CD4-positive, alpha-beta T cell treated with Interleukin-4 for 4 hours (primary cell): ENCODE measurements around the gene DPH1.

Source experiments
- DNase-seq: peaks from one replicate; pipeline ENCODE4 v3.0.0-alpha.2; 2020

DPH1 gene

DNA sequence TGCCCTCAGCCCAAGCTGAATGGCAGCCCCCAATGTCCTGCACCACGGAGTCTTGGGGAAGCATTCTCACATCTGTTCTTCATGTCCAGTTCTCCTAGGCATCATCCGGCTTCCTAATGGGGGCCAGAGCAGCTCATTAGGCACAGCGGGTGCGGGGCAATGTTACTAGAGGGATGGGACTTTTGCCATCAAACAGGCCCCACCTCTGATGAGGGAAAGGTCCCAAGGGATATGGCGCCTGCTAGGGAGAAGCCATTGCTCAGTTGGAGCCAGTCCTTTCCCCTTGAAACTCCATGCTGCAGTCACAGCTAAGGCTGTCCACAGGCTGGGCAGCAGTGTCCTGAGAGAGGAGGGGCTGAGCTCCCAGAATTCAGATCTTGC, 1.7 kb upstream of the DPH1 start:
- DNase-seq = no peak

GRCh38 chr17:2028737-2029136, 1.2 kb upstream of the DPH1 start:
- DNase-seq = no peak

DNA sequence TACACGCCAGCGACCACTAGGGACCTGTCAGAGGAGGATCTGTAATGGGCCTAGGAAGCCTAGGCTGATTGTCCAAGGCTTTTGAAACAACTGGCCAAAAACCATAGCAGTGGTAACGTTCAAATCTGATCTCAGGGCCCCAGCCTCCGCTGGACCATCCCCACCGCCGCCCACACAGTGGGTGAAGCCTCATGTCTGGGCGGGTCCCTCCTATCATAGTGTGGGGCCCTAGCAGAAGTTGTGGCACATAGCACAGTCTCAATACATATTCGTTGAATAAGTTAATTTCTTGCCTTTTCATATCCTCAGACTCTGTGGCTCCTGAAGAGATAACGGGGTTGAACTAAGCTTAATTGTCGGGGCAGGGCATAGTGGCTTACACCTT, 818 bp downstream of the DPH1 start:
- DNase-seq = no peak

DNA sequence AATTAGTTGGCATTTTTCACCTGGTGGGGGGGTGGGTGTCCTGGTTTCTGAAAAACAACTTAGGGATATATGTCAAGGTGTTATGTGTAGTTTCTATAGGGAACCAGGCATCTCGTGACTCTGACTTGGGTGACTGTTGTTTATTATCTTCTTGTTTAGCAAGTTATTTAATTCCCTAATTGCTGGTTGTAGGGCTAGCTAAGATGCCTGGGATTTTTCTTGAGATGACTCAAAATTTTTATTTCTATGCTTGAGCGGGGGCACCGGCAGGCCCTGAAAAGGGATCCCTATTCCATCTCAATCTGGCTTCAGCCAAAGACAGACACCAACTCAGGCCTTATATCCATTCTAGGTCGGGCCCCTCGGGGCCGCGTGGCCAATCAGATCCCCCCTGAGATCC, 3.2 kb downstream of the DPH1 start:
- DNase-seq = no peak

DNA sequence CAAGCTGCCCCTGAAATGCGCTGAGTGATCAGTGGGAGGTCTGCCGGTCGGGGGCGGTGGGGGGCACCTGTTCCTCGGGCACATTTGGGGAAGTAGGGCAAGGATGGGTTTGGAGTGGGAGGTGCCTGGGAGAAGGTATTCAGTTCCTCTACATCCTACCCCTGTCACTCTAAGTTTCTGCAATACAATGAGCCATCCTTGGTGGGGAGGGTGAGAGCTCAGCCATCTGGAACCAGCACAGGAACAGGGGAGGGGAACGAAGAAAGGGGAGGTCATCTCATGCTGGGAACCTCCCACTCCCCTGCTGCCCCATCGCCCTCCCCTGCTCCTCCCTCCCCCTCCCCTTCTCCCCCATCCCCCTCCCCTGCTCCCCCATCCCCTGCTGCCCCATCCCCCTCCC, 4.2 kb downstream of the DPH1 start:
- no peak for DNase-seq

DNA sequence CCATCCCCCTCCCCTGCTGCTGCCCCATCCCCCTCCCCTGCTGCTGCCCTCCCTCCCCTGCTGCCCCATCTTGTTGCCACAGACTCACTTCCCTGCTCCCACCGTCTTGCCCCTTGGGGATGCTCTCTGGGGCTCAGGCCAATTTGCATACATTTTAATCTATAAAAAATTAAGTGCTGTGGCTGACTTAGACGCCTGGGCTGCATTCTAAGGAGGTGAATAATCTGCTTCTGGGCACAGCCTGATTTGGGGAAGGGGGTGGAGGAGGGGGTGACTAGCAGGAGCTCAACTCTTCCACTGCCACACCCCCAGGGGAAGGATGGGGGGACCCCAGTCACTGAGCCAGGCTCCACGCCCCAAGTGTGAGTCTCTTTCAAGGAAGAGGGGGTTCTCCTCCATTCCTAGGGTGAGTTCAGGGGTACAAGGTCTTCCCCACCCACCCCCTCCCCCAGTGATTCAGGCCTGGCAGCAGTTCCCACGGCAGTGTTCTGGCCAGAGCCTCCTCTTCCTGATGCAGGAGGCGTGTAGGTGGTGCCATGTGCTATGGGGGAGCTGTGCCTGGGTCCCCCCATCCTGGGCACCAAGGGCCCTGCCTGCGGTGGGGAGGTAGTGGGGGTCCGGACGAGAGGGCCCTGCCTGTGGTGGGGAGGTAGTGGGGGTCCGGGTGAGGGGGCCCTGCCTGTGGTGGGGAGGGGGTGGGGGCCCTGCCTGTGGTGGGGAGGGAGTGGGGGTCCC, 5.0 kb downstream of the DPH1 start:
- DNase-seq = no peak

DNA sequence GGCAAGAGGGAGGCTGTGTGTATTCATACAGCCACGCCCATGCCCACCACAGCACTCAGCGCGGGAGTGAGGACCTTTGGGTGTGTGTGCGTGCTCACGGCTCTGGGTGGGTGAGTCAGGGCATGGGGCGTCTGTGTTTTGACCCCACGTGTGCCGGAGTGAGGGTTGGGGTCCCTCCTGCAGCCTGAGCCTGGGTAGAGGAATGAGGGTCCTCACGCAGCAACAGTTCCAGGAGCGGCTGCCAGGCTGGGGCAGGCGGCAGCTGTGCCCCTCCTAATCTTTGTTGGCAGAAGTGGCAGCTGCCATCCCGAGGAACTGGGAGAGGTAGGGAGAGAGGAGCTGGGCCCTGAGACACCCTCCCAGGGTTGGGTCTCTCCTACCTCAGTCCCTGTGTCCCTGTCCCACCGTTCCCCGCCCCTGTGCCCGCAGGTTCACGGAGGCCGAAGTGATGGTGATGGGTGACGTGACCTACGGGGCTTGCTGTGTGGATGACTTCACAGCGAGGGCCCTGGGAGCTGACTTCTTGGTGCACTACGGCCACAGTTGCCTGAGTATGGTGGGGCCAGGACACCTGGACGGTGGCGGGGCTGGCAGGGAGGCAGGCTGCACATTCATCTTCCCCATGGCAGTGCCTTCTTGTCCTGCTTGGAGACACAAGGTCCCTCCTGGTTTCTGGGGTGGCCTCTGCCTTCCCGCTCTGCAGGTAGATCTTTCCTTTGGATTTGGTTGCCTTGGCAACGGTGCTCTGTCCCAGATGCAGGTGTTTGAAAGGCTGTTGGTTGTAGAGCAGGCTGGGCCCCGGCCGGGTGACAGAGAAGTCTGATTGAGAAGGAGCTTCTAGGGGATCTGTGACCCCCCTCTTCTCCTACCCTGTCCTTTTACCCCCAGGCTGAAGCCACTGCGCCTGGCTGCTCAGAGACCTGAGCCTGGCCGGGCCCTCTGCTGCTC, 5.9 kb downstream of the DPH1 start:
- no peak for DNase-seq

GRCh38 chr17:2037155-2037554, 7.2 kb downstream of the DPH1 start:
- no peak for DNase-seq

DNA sequence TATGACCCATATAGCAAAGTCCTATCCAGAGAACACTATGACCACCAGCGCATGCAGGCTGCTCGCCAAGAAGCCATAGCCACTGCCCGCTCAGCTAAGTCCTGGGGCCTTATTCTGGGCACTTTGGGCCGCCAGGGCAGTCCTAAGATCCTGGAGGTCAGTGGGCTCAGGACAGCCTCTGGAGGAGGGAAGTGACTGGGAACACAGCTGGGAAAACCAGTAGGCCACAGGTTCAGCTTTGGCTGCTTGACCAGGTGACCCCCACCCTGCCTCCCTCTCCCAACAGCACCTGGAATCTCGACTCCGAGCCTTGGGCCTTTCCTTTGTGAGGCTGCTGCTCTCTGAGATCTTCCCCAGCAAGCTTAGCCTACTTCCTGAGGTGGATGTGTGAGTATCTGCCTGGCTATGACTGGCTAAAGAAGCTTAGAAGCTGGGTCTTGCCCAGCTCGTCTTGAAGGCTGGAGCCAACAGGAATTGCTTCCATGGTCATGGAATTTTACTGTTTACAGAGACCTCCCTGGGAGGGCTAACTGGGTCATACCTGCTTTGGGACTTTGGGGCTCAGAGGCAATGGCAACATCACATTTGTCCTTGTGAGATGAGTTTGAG, 10.4 kb downstream of the DPH1 start:
- no peak for DNase-seq

GRCh38 chr17:2040942-2041560, 11.1 kb downstream of the DPH1 start:
- no peak for DNase-seq

- peak; percentile 96 for DNase-seq
Measured at GRCh38 chr17:2041561-2042389, 11.8 kb downstream of the DPH1 start, which contains the start of gene OVCA2. OVCA2 (plus strand) TSS chr17:2042022; CDS start chr17:2042048, 26 bp downstream.

DNA sequence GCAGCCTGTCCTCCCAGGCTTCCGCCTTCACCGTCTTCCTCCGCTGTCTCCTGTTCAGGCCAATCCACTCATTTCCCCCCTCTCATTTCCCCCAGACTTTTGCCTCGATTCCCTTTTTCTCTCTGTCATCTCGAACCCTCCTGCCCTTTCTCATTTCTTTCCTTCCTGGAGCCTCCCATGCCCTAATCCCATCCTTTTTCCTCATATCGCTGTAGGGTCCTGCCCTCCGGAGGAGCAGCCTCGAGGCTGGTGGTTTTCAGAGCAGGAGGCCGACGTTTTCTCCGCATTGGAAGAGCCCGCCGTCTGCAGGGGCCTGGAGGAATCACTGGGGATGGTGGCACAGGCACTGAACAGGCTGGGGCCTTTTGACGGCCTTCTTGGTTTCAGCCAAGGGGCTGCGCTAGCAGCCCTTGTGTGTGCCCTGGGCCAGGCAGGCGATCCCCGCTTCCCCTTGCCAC, 12.5 kb downstream of the DPH1 start:
- DNase-seq = no peak

DNA sequence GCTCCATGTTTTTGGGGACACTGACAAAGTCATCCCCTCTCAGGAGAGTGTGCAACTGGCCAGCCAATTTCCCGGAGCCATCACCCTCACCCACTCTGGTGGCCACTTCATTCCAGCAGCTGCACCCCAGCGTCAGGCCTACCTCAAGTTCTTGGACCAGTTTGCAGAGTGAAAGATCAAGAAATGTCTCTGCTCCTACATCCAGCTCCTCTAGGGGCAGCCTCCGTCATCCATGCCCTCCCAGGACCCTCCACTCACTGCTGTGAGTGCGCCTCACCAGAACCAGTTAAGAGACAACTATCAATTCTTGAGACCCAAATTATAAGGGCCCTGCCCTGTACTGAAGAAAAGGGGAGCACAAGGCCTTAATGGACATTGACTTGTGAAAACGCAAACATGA, 13.0 kb downstream of the DPH1 start:
- DNase-seq = no peak

GRCh38 chr17:2043785-2044184, 13.8 kb downstream of the DPH1 start:
- DNase-seq = no peak

- no peak for DNase-seq
Measured at GRCh38 chr17:2044263-2044894, 14.4 kb downstream of the DPH1 start.

DNA sequence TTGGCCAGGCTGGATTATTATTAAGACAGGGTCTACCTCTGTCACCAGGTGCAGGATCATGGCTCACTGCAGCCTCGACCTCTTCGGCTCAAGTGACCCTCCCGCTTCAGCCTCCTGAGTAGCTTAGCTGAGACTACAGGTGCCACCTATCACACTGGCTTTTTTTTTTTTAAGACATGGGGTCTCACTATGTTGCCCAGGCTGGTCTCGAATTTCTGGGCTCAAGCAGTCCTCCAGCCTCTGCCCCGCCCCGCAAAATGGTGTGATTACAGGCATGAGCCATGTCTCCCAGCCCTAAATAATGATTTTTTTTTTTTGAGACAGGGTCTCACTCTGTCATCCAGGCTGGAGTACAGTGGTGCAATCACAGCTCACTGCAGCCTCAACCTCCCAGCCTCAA, 17.6 kb downstream of the DPH1 start:
- DNase-seq = no peak

DNA sequence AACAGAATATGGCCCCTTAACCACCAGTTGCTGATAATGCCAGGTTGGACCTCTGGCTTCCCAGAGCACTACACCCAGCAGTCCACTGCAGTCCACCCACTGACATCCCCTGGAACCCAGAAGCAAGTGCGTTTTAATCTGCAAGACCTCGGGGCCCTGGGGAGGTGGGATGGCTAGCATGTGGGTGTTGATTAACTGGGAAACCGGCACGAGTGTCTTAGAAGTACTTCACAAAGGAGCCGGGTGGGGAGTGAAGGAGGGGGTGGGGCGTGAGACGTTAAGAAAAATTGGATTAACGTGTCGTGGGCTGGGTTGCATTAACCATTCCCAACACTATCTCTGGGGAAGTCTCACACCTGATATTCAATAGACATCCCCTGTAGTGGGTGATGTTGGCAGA, 18.9 kb downstream of the DPH1 start:
- no peak for DNase-seq

GRCh38 chr17:2049333-2050299, 19.7 kb downstream of the DPH1 start:
- peak; percentile 93 for DNase-seq

GRCh38 chr17:2050300-2051060, 20.5 kb downstream of the DPH1 start:
- DNase-seq = peak; percentile 66
